Measurements from ENCODE around the gene CCDC192. TPM values are rescaled to one million over a fixed set of nuclear protein-coding genes. Genes with fewer than 3 reads are reported as not detected.
"Not testable (repeated sequence)": the region's sequence is repeated elsewhere in the genome, so short reads cannot be mapped to it uniquely, and the experiment has no call there.

The CCDC192 gene
- total and polyA plus RNA-seq, 2 donors = 0.09 to 0.11 TPM

GRCh38 chr5:127752503-127753265 lies 49.5 kb downstream of the CCDC192 start:
- not testable (repeated sequence) for DNase-seq (ENCODE audit: low read depth in 6 of 9, low spot score in 9 of 9); H3K9me3 ChIP-seq (ENCODE audit: control insufficient read depth in 2 of 2, insufficient read depth in 1 of 2, low read length in 1 of 2); H3K27me3 ChIP-seq (ENCODE audit: control insufficient read depth in 2 of 2, insufficient read depth in 1 of 2, low read length in 1 of 2); H3K36me3 ChIP-seq (ENCODE audit: control insufficient read depth in 2 of 2, insufficient read depth in 2 of 2, low read length in 1 of 2); H3K27ac ChIP-seq (ENCODE audit: low read depth in 1 of 2, low read length in 1 of 2); H3K4me3 ChIP-seq (ENCODE audit: low read length in 2 of 2); H3K4me1 ChIP-seq (ENCODE audit: control insufficient read depth in 2 of 2, insufficient read depth in 2 of 2, low read length in 2 of 2)
- WGBS = 90% methylated on average over 29 of the region's 32 CpGs

GRCh38 chr5:127754259-127754658 lies 51.1 kb downstream of the CCDC192 start:
- 86% methylated on average over 4 of the region's 4 CpGs for WGBS
- Histone ChIP-seq H3K4me3 (ENCODE audit: low read length in 2 of 2) (no peak overlapping the region), H3K9me3 (ENCODE audit: control insufficient read depth in 2 of 2, insufficient read depth in 1 of 2, low read length in 1 of 2) (peaks cover 0 to 4% of the 10 kb centered on the region in 2 donors), H3K27me3 (ENCODE audit: control insufficient read depth in 2 of 2, insufficient read depth in 1 of 2, low read length in 1 of 2) (no peaks in the 10 kb centered on the region), H3K27ac (ENCODE audit: low read depth in 1 of 2, low read length in 1 of 2) (no peak overlapping the region), H3K36me3 (ENCODE audit: control insufficient read depth in 2 of 2, insufficient read depth in 2 of 2, low read length in 1 of 2) (no peaks in the 10 kb centered on the region), H3K4me1 (ENCODE audit: control insufficient read depth in 2 of 2, insufficient read depth in 2 of 2, low read length in 2 of 2) (peaks cover 0 to 3% of the 10 kb centered on the region in 2 donors)
- no peak for DNase-seq (ENCODE audit: low read depth in 6 of 9, low spot score in 9 of 9)

DNA sequence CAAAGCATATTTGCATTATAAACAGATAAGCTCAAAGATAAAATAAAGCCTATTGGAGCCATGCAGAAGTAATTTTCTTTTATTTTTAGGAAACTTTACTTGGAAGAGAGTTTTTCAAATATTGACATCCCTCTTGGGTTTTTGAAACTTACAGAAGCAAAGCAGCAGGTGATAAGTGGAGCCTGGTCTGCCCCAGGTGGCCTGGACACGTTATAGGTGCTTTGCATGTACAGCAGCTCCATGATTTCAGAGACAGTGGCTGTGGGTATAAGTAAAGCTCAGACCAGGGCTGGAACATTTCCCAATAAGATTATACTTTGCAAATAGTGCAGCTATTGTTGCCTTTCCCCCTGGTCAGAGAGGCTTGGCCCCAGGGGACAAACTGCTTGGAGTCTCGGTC lies 51.5 kb downstream of the CCDC192 start:
- Histone ChIP-seq H3K36me3 (ENCODE audit: control insufficient read depth in 2 of 2, insufficient read depth in 2 of 2, low read length in 1 of 2) (no peaks in the 10 kb centered on the region), H3K27me3 (ENCODE audit: control insufficient read depth in 2 of 2, insufficient read depth in 1 of 2, low read length in 1 of 2) (no peaks in the 10 kb centered on the region), H3K9me3 (ENCODE audit: control insufficient read depth in 2 of 2, insufficient read depth in 1 of 2, low read length in 1 of 2) (peaks cover 0 to 4% of the 10 kb centered on the region in 2 donors), H3K4me1 (ENCODE audit: control insufficient read depth in 2 of 2, insufficient read depth in 2 of 2, low read length in 2 of 2) (peaks cover 0 to 3% of the 10 kb centered on the region in 2 donors), H3K4me3 (ENCODE audit: low read length in 2 of 2) (no peak overlapping the region), H3K27ac (ENCODE audit: low read depth in 1 of 2, low read length in 1 of 2) (no peak overlapping the region)
- no peak for DNase-seq (ENCODE audit: low read depth in 6 of 9, low spot score in 9 of 9)
- WGBS = 93% methylated on average over 2 of the region's 2 CpGs

DNA sequence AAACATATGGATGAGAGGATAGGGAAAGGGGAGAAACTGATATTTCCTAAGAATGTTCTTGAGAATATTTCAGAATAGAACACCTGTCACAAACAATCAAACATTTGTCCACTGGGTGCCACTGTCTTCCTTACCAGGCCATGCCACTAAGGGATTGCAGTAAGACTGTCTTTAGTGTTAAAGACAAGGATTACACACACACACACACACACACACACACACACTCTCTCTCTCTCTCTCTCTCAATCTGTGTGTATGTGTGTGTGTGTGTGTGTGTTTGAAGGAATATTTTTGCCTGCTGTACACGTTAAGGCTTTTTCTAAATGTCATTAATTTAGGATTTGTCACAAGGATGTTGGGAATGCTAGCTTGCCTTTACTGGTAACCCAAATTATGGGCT lies 54.4 kb downstream of the CCDC192 start:
- DNase-seq (ENCODE audit: low read depth in 6 of 9, low spot score in 9 of 9) = no peak
- peaks cover 0 to 4% of the 10 kb centered on the region in 2 donors for H3K9me3 ChIP-seq (ENCODE audit: control insufficient read depth in 2 of 2, insufficient read depth in 1 of 2, low read length in 1 of 2)
- peaks cover 0 to 3% of the 10 kb centered on the region in 2 donors for H3K4me1 ChIP-seq (ENCODE audit: control insufficient read depth in 2 of 2, insufficient read depth in 2 of 2, low read length in 2 of 2)
- H3K27ac ChIP-seq (ENCODE audit: low read depth in 1 of 2, low read length in 1 of 2) = no peak overlapping the region
- 67% methylated on average over 1 of the region's 1 CpG for WGBS
- H3K27me3 ChIP-seq (ENCODE audit: control insufficient read depth in 2 of 2, insufficient read depth in 1 of 2, low read length in 1 of 2) = no peaks in the 10 kb centered on the region
- H3K4me3 ChIP-seq (ENCODE audit: low read length in 2 of 2) = no peak overlapping the region
- no peaks in the 10 kb centered on the region for H3K36me3 ChIP-seq (ENCODE audit: control insufficient read depth in 2 of 2, insufficient read depth in 2 of 2, low read length in 1 of 2)

DNA sequence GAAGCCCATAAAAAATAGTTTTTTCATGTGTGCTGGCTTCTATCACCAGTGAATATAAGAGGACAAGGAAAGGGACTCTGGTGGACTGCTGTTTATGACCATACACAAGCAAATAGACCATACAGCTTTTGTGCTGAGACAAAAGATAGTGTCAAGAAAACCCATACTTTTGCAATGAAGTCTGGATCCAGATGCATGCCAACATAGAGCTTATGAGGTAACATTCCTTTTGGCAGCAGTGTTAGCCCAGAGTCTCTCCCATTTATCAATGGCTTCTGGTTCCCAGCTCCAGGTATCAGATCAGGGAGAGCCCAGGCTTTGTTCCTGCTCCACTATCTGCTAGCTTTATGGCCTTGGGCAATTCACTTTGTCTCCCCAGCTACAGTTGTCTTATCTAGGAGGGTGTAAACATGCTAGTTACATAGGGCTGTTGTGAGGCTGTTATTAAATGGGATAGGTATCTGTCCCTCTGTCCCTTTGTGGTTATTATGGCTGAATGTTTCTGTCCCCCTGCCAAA lies 55.6 kb downstream of the CCDC192 start:
- Histone ChIP-seq H3K4me1 (ENCODE audit: control insufficient read depth in 2 of 2, insufficient read depth in 2 of 2, low read length in 2 of 2) (no peaks in the 10 kb centered on the region), H3K9me3 (ENCODE audit: control insufficient read depth in 2 of 2, insufficient read depth in 1 of 2, low read length in 1 of 2) (no peaks in the 10 kb centered on the region), H3K27ac (ENCODE audit: low read depth in 1 of 2, low read length in 1 of 2) (no peak overlapping the region), H3K27me3 (ENCODE audit: control insufficient read depth in 2 of 2, insufficient read depth in 1 of 2, low read length in 1 of 2) (no peaks in the 10 kb centered on the region), H3K4me3 (ENCODE audit: low read length in 2 of 2) (no peak overlapping the region), H3K36me3 (ENCODE audit: control insufficient read depth in 2 of 2, insufficient read depth in 2 of 2, low read length in 1 of 2) (no peaks in the 10 kb centered on the region)
- no peak for DNase-seq (ENCODE audit: low read depth in 6 of 9, low spot score in 9 of 9)

- H3K4me3 ChIP-seq (ENCODE audit: low read length in 2 of 2) = no peak overlapping the region
- H3K27ac ChIP-seq (ENCODE audit: low read depth in 1 of 2, low read length in 1 of 2) = no peak overlapping the region
- H3K4me1 ChIP-seq (ENCODE audit: control insufficient read depth in 2 of 2, insufficient read depth in 2 of 2, low read length in 2 of 2) = no peaks in the 10 kb centered on the region
- H3K9me3 ChIP-seq (ENCODE audit: control insufficient read depth in 2 of 2, insufficient read depth in 1 of 2, low read length in 1 of 2) = no peaks in the 10 kb centered on the region
- no peaks in the 10 kb centered on the region for H3K27me3 ChIP-seq (ENCODE audit: control insufficient read depth in 2 of 2, insufficient read depth in 1 of 2, low read length in 1 of 2)
- DNase-seq (ENCODE audit: low read depth in 6 of 9, low spot score in 9 of 9) = no peak
- no peaks in the 10 kb centered on the region for H3K36me3 ChIP-seq (ENCODE audit: control insufficient read depth in 2 of 2, insufficient read depth in 2 of 2, low read length in 1 of 2)
These were observed 58.7 kb downstream of the CCDC192 start for GRCh38 chr5:127761869-127762268.

- Histone ChIP-seq H3K36me3 (ENCODE audit: control insufficient read depth in 2 of 2, insufficient read depth in 2 of 2, low read length in 1 of 2) (no peaks in the 10 kb centered on the region), H3K4me1 (ENCODE audit: control insufficient read depth in 2 of 2, insufficient read depth in 2 of 2, low read length in 2 of 2) (no peaks in the 10 kb centered on the region), H3K4me3 (ENCODE audit: low read length in 2 of 2) (no peak overlapping the region), H3K27me3 (ENCODE audit: control insufficient read depth in 2 of 2, insufficient read depth in 1 of 2, low read length in 1 of 2) (no peaks in the 10 kb centered on the region), H3K9me3 (ENCODE audit: control insufficient read depth in 2 of 2, insufficient read depth in 1 of 2, low read length in 1 of 2) (no peaks in the 10 kb centered on the region), H3K27ac (ENCODE audit: low read depth in 1 of 2, low read length in 1 of 2) (no peak overlapping the region)
- DNase-seq (ENCODE audit: low read depth in 6 of 9, low spot score in 9 of 9) = no peak
- WGBS = 96% methylated on average over 3 of the region's 3 CpGs
These were observed 59.2 kb downstream of the CCDC192 start for GRCh38 chr5:127762412-127762811.

DNA sequence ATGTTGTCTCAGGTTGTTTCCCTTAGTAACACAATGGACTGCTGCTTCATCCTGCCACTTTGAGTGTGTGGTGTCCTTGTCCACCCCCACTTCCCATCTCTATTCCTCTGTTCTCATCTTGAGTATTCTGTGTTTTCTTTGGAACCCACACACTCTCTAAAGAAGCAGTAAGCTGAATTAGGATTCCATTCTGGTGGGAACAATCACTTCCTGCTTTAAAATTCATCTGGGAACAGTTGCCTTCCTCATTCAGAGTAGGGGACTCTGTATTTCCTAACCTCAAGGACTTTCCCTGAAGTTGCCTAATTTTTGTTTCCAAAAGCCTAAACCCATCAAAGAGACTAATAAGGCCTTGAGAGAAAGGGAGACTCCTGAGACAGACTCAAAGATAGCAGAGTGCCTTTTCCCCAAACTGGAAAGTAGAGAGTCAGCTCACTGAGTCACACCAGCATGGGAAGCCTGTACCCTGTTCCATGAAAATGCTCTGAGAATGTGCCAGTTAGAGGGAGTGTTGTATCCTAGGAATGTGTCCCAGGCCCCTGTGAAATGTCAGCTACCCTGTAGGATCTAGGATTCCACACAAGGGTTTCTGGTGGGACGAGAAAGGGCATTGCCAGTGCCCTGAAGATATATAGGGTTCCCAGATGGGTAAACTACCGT lies 63.6 kb downstream of the CCDC192 start:
- Histone ChIP-seq H3K27ac (ENCODE audit: low read depth in 1 of 2, low read length in 1 of 2) (no peak overlapping the region), H3K9me3 (ENCODE audit: control insufficient read depth in 2 of 2, insufficient read depth in 1 of 2, low read length in 1 of 2) (no peaks in the 10 kb centered on the region), H3K4me1 (ENCODE audit: control insufficient read depth in 2 of 2, insufficient read depth in 2 of 2, low read length in 2 of 2) (no peaks in the 10 kb centered on the region), H3K27me3 (ENCODE audit: control insufficient read depth in 2 of 2, insufficient read depth in 1 of 2, low read length in 1 of 2) (no peaks in the 10 kb centered on the region), H3K36me3 (ENCODE audit: control insufficient read depth in 2 of 2, insufficient read depth in 2 of 2, low read length in 1 of 2) (no peaks in the 10 kb centered on the region), H3K4me3 (ENCODE audit: low read length in 2 of 2) (no peak overlapping the region)
- no peak for DNase-seq (ENCODE audit: low read depth in 6 of 9, low spot score in 9 of 9)
- 97% methylated on average over 2 of the region's 2 CpGs for WGBS

- no peak for DNase-seq (ENCODE audit: low read depth in 6 of 9, low spot score in 9 of 9)
- no peaks in the 10 kb centered on the region for H3K36me3 ChIP-seq (ENCODE audit: control insufficient read depth in 2 of 2, insufficient read depth in 2 of 2, low read length in 1 of 2)
These were observed 66.2 kb downstream of the CCDC192 start for GRCh38 chr5:127769386-127769785.

More at GRCh38 chr5:127769386-127769785, 66.2 kb downstream of the CCDC192 start:
- Histone ChIP-seq H3K9me3 (ENCODE audit: control insufficient read depth in 2 of 2, insufficient read depth in 1 of 2, low read length in 1 of 2) (no peaks in the 10 kb centered on the region), H3K27me3 (ENCODE audit: control insufficient read depth in 2 of 2, insufficient read depth in 1 of 2, low read length in 1 of 2) (no peaks in the 10 kb centered on the region), H3K4me3 (ENCODE audit: low read length in 2 of 2) (no peak overlapping the region), H3K4me1 (ENCODE audit: control insufficient read depth in 2 of 2, insufficient read depth in 2 of 2, low read length in 2 of 2) (no peaks in the 10 kb centered on the region), H3K27ac (ENCODE audit: low read depth in 1 of 2, low read length in 1 of 2) (no peak overlapping the region)
